ENCODE results near the gene FGF12.

DNA sequence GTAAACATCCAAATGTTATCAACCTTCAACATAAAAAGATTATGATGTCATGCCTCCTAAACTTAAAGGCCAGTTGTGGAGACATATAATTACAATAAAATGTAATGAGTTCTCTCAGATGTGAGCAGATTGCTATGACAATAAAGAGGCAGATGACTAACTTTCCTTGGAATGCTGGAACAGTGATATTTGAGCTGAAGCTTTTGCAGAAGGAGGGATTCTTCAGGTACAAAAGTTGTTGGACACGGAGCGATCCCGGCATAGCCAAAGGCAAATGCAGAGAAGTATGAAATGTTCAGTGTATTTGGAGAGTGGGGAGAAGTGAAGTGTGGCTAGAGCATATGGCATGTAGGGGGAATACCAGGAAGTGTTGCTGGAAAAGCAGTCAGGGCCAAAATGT lies 520.1 kb downstream of the FGF12 start:
- TF ChIP-seq, protein P1, sequence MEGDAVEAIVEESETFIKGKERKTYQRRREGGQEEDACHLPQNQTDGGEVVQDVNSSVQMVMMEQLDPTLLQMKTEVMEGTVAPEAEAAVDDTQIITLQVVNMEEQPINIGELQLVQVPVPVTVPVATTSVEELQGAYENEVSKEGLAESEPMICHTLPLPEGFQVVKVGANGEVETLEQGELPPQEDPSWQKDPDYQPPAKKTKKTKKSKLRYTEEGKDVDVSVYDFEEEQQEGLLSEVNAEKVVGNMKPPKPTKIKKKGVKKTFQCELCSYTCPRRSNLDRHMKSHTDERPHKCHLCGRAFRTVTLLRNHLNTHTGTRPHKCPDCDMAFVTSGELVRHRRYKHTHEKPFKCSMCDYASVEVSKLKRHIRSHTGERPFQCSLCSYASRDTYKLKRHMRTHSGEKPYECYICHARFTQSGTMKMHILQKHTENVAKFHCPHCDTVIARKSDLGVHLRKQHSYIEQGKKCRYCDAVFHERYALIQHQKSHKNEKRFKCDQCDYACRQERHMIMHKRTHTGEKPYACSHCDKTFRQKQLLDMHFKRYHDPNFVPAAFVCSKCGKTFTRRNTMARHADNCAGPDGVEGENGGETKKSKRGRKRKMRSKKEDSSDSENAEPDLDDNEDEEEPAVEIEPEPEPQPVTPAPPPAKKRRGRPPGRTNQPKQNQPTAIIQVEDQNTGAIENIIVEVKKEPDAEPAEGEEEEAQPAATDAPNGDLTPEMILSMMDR (IDR thresholded peaks at IDR 0.05 in 8 of 11, conservative IDR thresholded peaks at IDR 0.05 in 3 of 11) = no peak
- TF ChIP-seq POLR2A (IDR thresholded peaks at IDR 0.05) (no peak), POLR2AphosphoS5 (IDR thresholded peaks at IDR 0.05) (peak in 1 of 3 donors; percentile 19)
